Activated CD4-positive, alpha-beta T cell treated with anti-CD3 and anti-CD28 coated beads, Interleukin-10, Interleukin-2, amounts not matched to agents 100 ng/mL and 50 ng/mL, durations not matched to agents 16 hours and 8 hours (primary cell): ENCODE measurements around the gene ANKRD1.

Experiments
- DNase-seq: peaks from one replicate; pipeline ENCODE4 v3.0.0-alpha.2; 2020

The ANKRD1 gene

GRCh38 chr10:90935581-90936275 lies 14.8 kb upstream of the ANKRD1 start:
- no peak for DNase-seq

GRCh38 chr10:90930971-90931871 lies 10.3 kb upstream of the ANKRD1 start:
- no peak for DNase-seq

- no peak for DNase-seq
These were observed 9.4 kb upstream of the ANKRD1 start for GRCh38 chr10:90930070-90930837.

- no peak for DNase-seq
These were observed 8.3 kb upstream of the ANKRD1 start for GRCh38 chr10:90929179-90929578.

- no peak for DNase-seq
These were observed 6.4 kb upstream of the ANKRD1 start for GRCh38 chr10:90927293-90927692.

GRCh38 chr10:90925079-90926029 lies 4.5 kb upstream of the ANKRD1 start:
- no peak for DNase-seq

- DNase-seq, result no peak
These were observed 3.7 kb upstream of the ANKRD1 start for GRCh38 chr10:90924552-90924951.

- no peak for DNase-seq
These were observed 2.3 kb upstream of the ANKRD1 start for GRCh38 chr10:90923111-90923731.

GRCh38 chr10:90921906-90922305 lies 1.0 kb upstream of the ANKRD1 start:
- no peak for DNase-seq

- DNase-seq, result no peak
These were observed 958 bp downstream of the ANKRD1 start for GRCh38 chr10:90919683-90920574.

- no peak for DNase-seq
These were observed 2.9 kb downstream of the ANKRD1 start for GRCh38 chr10:90917968-90918318.

- no peak for DNase-seq
These were observed 3.5 kb downstream of the ANKRD1 start for GRCh38 chr10:90917238-90917967.

- DNase-seq, result no peak
These were observed 4.3 kb downstream of the ANKRD1 start for GRCh38 chr10:90916392-90917237.

- no peak for DNase-seq
These were observed 5.2 kb downstream of the ANKRD1 start for GRCh38 chr10:90915766-90916075.

GRCh38 chr10:90914992-90915765 lies 5.7 kb downstream of the ANKRD1 start:
- DNase-seq, result no peak

GRCh38 chr10:90913774-90914420 lies 7.0 kb downstream of the ANKRD1 start:
- DNase-seq, result no peak

- no peak for DNase-seq
These were observed 7.9 kb downstream of the ANKRD1 start for GRCh38 chr10:90912854-90913479.
